ENCODE data around the gene RMP24.

GRCh38 chr18:35972197-35973000 lies at the start of gene RMP24:
- TF ChIP-seq POLR2A (IDR thresholded peaks at IDR 0.05) = no peak
- TF ChIP-seq CTCF (IDR thresholded peaks at IDR 0.05) = no peak
